H1 (cell line): ENCODE measurements around the gene TBCD. TPM values are rescaled to one million over a fixed set of nuclear protein-coding genes. Genes with fewer than 3 reads are reported as not detected.

ENCODE experiments used
- CTCF ChIA-PET: fragments of 300-600 bp; sonication (Branson Sonifier 250); formaldehyde crosslinking; loops from one replicate; lab custom pipeline; 2021; ENCODE audit not compliant: partially characterized antibody; lab: Charles Lee
- POLR2A ChIA-PET: fragments of 300-600 bp; sonication (Branson Sonifier 250); formaldehyde crosslinking; loops from one replicate; lab custom pipeline; 2021; ENCODE audit warnings: inconsistent platforms; ENCODE audit not compliant: partially characterized antibody; lab: Charles Lee
- DNase-seq, 2 experiments: peaks; one replicate each; pipeline versions ENCODE4 v3.0.0 to v3.0.0-alpha.2; 2010 to 2022; ENCODE audit warnings: low spot score in 2 of 2, low read depth in 1 of 2, mixed read lengths in 1 of 2
- FAIRE-seq: peaks from 2 replicates; lab custom pipeline; 2011; peaks lifted over from hg19 to GRCh38; lab: Jason Lieb, UNC
- H2AFZ ChIP-seq: 2 replicates; pipeline ENCODE4 v1.8.1; 2012; ENCODE audit warnings: low read length, inconsistent platforms
- H2AK5ac ChIP-seq: 2 replicates; pipeline ENCODE4 v1.6.1; 2013; ENCODE audit warnings: low read depth, low read length
- H2BK120ac ChIP-seq: replicated peaks from 2 replicates; pipeline ENCODE3; 2013; ENCODE audit warnings: low read depth, low read length, inconsistent platforms
- H2BK12ac ChIP-seq: 2 replicates; pipeline ENCODE4 v1.6.1; 2013; ENCODE audit warnings: low read depth, low read length
- H2BK15ac ChIP-seq: 2 replicates; pipeline ENCODE4 v1.6.1; 2013; ENCODE audit warnings: low read length
- H2BK20ac ChIP-seq: 2 replicates; pipeline ENCODE4 v1.6.1; 2013; ENCODE audit warnings: low read length
- H2BK5ac ChIP-seq: 2 replicates; pipeline ENCODE4 v1.6.1; 2013; ENCODE audit warnings: low read depth, low read length
- H3K14ac ChIP-seq: 2 replicates; pipeline ENCODE4 v1.6.1; 2013; ENCODE audit warnings: inconsistent platforms; ENCODE audit not compliant: insufficient read length
- H3K18ac ChIP-seq: 2 replicates; pipeline ENCODE4 v1.6.1; 2013; ENCODE audit warnings: low read length; ENCODE audit errors: extremely low read depth
- H3K23ac ChIP-seq: 2 replicates; pipeline ENCODE4 v1.6.1; 2013; ENCODE audit warnings: inconsistent platforms; ENCODE audit not compliant: insufficient read length
- H3K23me2 ChIP-seq: 2 replicates; pipeline ENCODE4 v1.6.1; 2013; ENCODE audit warnings: low read depth, low read length
- H3K27ac ChIP-seq: 2 replicates; pipeline ENCODE4 v1.6.1; 2011; ENCODE audit warnings: low read depth, low read length, inconsistent platforms
- H3K27me3 ChIP-seq, 4 experiments: replicated peaks in 1 of 4; 1 replicate in 1 of 4; 2 replicates in 3 of 4; pipeline versions ENCODE4 v1.6.1 to v1.8.1; 2011 to 2013; ENCODE audit warnings: low read length in 3 of 4, mild to moderate bottlenecking in 3 of 4, inconsistent platforms in 2 of 4, mixed read lengths in 2 of 4, moderate library complexity in 1 of 4; ENCODE audit not compliant: control insufficient read depth in 3 of 4, insufficient read depth in 3 of 4; ENCODE audit errors: extremely low read depth in 1 of 4
- H3K36me3 ChIP-seq, 4 experiments: 2 replicates each; pipeline versions ENCODE4 v1.6.1 to v1.8.1; 2011 to 2013; ENCODE audit warnings: mild to moderate bottlenecking in 4 of 4, low read length in 3 of 4, moderate library complexity in 2 of 4, control low read depth in 1 of 4, inconsistent platforms in 1 of 4; ENCODE audit not compliant: insufficient read depth in 4 of 4, control insufficient read depth in 2 of 4
- H3K4ac ChIP-seq: replicated peaks from 2 replicates; pipeline ENCODE3; 2013; ENCODE audit warnings: low read length, low read depth, mixed read lengths, inconsistent platforms; ENCODE audit not compliant: insufficient read length
- H3K4me1 ChIP-seq, 4 experiments: replicated peaks in 1 of 4; 1 replicate in 1 of 4; 2 replicates in 3 of 4; pipeline versions ENCODE4 v1.6.1 to v1.8.1; 2011 to 2013; ENCODE audit warnings: low read length in 3 of 4, inconsistent platforms in 2 of 4, mixed read lengths in 1 of 4; ENCODE audit not compliant: insufficient read depth in 4 of 4, control insufficient read depth in 3 of 4
- H3K4me2 ChIP-seq, 2 experiments: 2 replicates each; pipeline versions ENCODE4 v1.6.1 to v1.8.1; 2011 to 2013; ENCODE audit warnings: low read depth in 2 of 2, low read length in 2 of 2, control low read depth in 1 of 2, inconsistent platforms in 1 of 2, mild to moderate bottlenecking in 1 of 2; ENCODE audit not compliant: insufficient read depth in 1 of 2
- H3K4me3 ChIP-seq, 4 experiments: fragments of 200-600, 300-600 bp in 1 of 4; sonication (generic), shearing (Covaris generic), sonication (Bioruptor Twin) in 1 of 4; 2 replicates each; pipeline versions ENCODE4 v1.5.1 to v1.8.1; 2011 to 2016; ENCODE audit warnings: low read length in 4 of 4, low read depth in 3 of 4, control low read depth in 2 of 4, inconsistent platforms in 2 of 4, mild to moderate bottlenecking in 2 of 4, mixed read lengths in 1 of 4, moderate library complexity in 1 of 4; ENCODE audit not compliant: insufficient read depth in 2 of 4; ENCODE audit errors: extremely low read depth in 1 of 4
- H3K56ac ChIP-seq: replicated peaks from 2 replicates; pipeline ENCODE3; 2013; ENCODE audit warnings: low read depth, mild to moderate bottlenecking, mixed read lengths, low read length, inconsistent platforms; ENCODE audit not compliant: insufficient read length
- H3K79me1 ChIP-seq: 2 replicates; pipeline ENCODE4 v1.6.1; 2013; ENCODE audit warnings: low read depth, low read length, control low read depth
- H3K79me2 ChIP-seq, 2 experiments: 2 replicates each; pipeline versions ENCODE4 v1.6.1 to v1.8.1; 2012 to 2013; ENCODE audit warnings: low read length in 2 of 2, mild to moderate bottlenecking in 2 of 2, inconsistent platforms in 1 of 2; ENCODE audit not compliant: insufficient read depth in 2 of 2, control insufficient read depth in 1 of 2
- H3K9ac ChIP-seq, 4 experiments: replicated peaks in 1 of 4; 1 replicate in 1 of 4; 2 replicates in 3 of 4; pipeline versions ENCODE4 v1.6.1 to v1.8.1; 2011 to 2013; ENCODE audit warnings: low read depth in 3 of 4, low read length in 3 of 4, control low read depth in 2 of 4, mild to moderate bottlenecking in 2 of 4, moderate library complexity in 2 of 4, inconsistent platforms in 1 of 4; ENCODE audit errors: extremely low read depth in 1 of 4
- H3K9me3 ChIP-seq, 2 experiments: 2 replicates each; pipeline versions ENCODE4 v1.6.1 to v1.8.1; 2012 to 2013; ENCODE audit warnings: mild to moderate bottlenecking in 2 of 2, moderate library complexity in 2 of 2, control low read depth in 1 of 2, inconsistent platforms in 1 of 2, low read depth in 1 of 2, low read length in 1 of 2, mixed read lengths in 1 of 2; ENCODE audit not compliant: insufficient read depth in 2 of 2
- H4K20me1 ChIP-seq, 2 experiments: replicated peaks in 1 of 2; 2 replicates each; pipeline versions ENCODE3 to v1.8.1; 2011 to 2013; ENCODE audit warnings: inconsistent platforms in 2 of 2, low read length in 2 of 2, mild to moderate bottlenecking in 1 of 2; ENCODE audit not compliant: insufficient read depth in 2 of 2, control insufficient read depth in 1 of 2
- H4K5ac ChIP-seq: 2 replicates; pipeline ENCODE4 v1.6.1; 2013; ENCODE audit warnings: low read length, low read depth, mixed read lengths, inconsistent platforms; ENCODE audit not compliant: insufficient read length
- H4K8ac ChIP-seq: 2 replicates; pipeline ENCODE4 v1.8.0; 2013; ENCODE audit warnings: mild to moderate bottlenecking, moderate library complexity, low read length, inconsistent platforms; ENCODE audit not compliant: insufficient read depth; ENCODE audit errors: extremely low read depth
- H4K91ac ChIP-seq: replicated peaks from 2 replicates; pipeline ENCODE3; 2013; ENCODE audit warnings: low read length, mixed read lengths, inconsistent platforms; ENCODE audit not compliant: insufficient read length
- BACH1 ChIP-seq: IDR thresholded peaks from 2 replicates; pipeline ENCODE4 v1.6.1; 2012; ENCODE audit warnings: low read length, improper control_type of control experiment
- EGR1 ChIP-seq: IDR thresholded peaks from 2 replicates; pipeline ENCODE4 v1.6.1; 2011; ENCODE audit warnings: low read depth, low read length, borderline replicate concordance
- GABPA ChIP-seq: IDR thresholded peaks from 2 replicates; pipeline ENCODE4 v1.6.1; 2011; ENCODE audit warnings: mild to moderate bottlenecking, low read length, moderate library complexity, borderline replicate concordance; ENCODE audit not compliant: insufficient read depth
- POU5F1 ChIP-seq: IDR thresholded peaks from 2 replicates; pipeline ENCODE4 v1.6.1; 2011; ENCODE audit warnings: low read depth, mild to moderate bottlenecking, low read length, moderate library complexity
- RBBP5 ChIP-seq: IDR thresholded peaks from 2 replicates; pipeline ENCODE4 v1.7.1; 2012; ENCODE audit warnings: low read depth, mild to moderate bottlenecking, inconsistent platforms, low read length, moderate library complexity, borderline replicate concordance
- SIRT6 ChIP-seq: IDR thresholded peaks from one replicate; pipeline ENCODE4 v1.7.1; 2012; ENCODE audit warnings: low read length, inconsistent platforms
- TCF12 ChIP-seq: IDR thresholded peaks from 2 replicates; pipeline ENCODE4 v1.6.1; 2011; ENCODE audit warnings: low read depth, mild to moderate bottlenecking, low read length
- WGBS, 2 experiments: shearing (Covaris generic) in 1 of 2; methylation state at CpG; one replicate each; pipeline versions ENCODE4 v1.1.6 to v1.1.7; 2013 to 2015; ENCODE audit warnings: low lambda C conversion rate in 2 of 2, mixed read lengths in 2 of 2, inconsistent platforms in 1 of 2, low coverage in 1 of 2, missing lambda C conversion rate in 1 of 2; ENCODE audit not compliant: insufficient replicate concordance in 2 of 2, insufficient coverage in 1 of 2, insufficient read length in 1 of 2; ENCODE audit errors: extremely low coverage in 1 of 2, missing lambda C conversion rate in 1 of 2; 5-methylcytosine and 5-hydroxymethylcytosine counted together
- polyA plus RNA-seq, 7 experiments: library from polyadenylated mRNA; depleted of rRNA in 3 of 7; stranded (reverse) in 5 of 7; unstranded in 2 of 7; fragments of >200 nt in 5 of 7; fragments of 200-250 nt in 2 of 7; gene quantifications; 1 replicate in 5 of 7; 2 replicates in 1 of 7; 4 replicates in 1 of 7; pipeline versions ENCODE4 v1.2.1 to v1.2.3, GENCODE V29; 2011 to 2013; ENCODE audit warnings: missing spikeins in 2 of 7, mixed read lengths in 2 of 7
- total RNA-seq: library from RNA; stranded (reverse); fragmentation: NEBNext Ultra II Directional; extraction: Animal tissue kit (Norgen Biotek cat#: 25700); gene quantifications from 2 replicates; pipeline ENCODE4 v1.2.1, GENCODE V29; 2021

TBCD gene
- total and polyA plus RNA-seq, 2 of the 8 experiments (the other 6 are each of a cell fraction or from before 2014, with no cell fraction given), result 118 to 162 TPM

DNA sequence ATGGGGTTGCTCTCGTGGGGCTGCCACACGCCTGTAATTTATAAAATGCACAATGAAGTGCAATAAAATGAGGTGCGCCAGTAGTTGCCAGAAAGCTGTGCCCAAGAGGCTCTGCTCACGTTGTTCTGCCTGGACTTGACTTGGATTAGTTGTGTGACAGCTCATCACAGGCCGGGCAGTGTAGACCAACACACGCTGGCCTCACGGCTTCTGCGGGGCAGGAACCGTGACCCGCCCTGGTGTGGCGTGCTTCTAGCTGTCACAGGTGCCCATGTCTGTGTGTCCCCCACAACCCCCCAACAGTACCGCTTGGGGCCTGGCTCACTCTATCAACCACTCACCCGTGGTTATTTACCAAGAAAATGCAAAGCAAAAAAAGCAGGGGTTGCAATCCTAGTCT, 200.2 kb downstream of the TBCD start:
- Histone ChIP-seq H3K27ac (no peak overlapping the region), H3K4me3 (no peak overlapping the region), H2BK15ac (no peak overlapping the region)
- POLR2A ChIA-PET, result no interaction called here
- no peak for TF ChIP-seq SIRT6
- no peak for TF ChIP-seq GABPA
- no peak for TF ChIP-seq EGR1
- TF ChIP-seq TCF12, result no peak
- no peak for TF ChIP-seq BACH1
- no peak for TF ChIP-seq POU5F1
- TF ChIP-seq RBBP5, result no peak
- TF ChIP-seq, all 59 proteins: peak for 0
- Histone ChIP-seq H3K23me2 (no peaks in the 10 kb centered on the region), H2AK5ac (no peak overlapping the region), H4K91ac (no peak overlapping the region), H3K4me2 (no peak overlapping the region), H3K23ac (no peak overlapping the region), H3K4ac (no peak overlapping the region), H3K9ac (no peak overlapping the region), H3K9me3 (peaks cover 52 to 60% of the 10 kb centered on the region in 2 experiments), H2BK12ac (no peak overlapping the region), H3K4me1 (no peaks in the 10 kb centered on the region), H3K18ac (no peak overlapping the region), H3K56ac (no peak overlapping the region), H3K14ac (no peak overlapping the region), H2AFZ (no peak overlapping the region), H2BK120ac (no peak overlapping the region), H3K79me2 (no peaks in the 10 kb centered on the region), H2BK20ac (no peak overlapping the region), H2BK5ac (no peak overlapping the region), H4K20me1 (no peaks in the 10 kb centered on the region), H3K27me3 (no peaks in the 10 kb centered on the region), H3K79me1 (no peaks in the 10 kb centered on the region), H3K36me3 (no peaks in the 10 kb centered on the region; a peak in 4 of 8 replicates), H4K5ac (no peak overlapping the region), H4K8ac (no peak overlapping the region)
- no peak for FAIRE-seq
- WGBS, 2 experiments, result 93% methylated on average over 13 of the region's 13 CpGs; no CpG with 5 or more reads in 1 of the 2 experiments
- CTCF ChIA-PET, result interaction anchor here (0.8 to 1.0 kb wide), 2 partner anchors 11 to 14 kb away, joined by 3 read pairs; no protein-coding TSS in a partner anchor
- no peak for DNase-seq
